ENCODE data around the gene RGS7.
"Not testable (repeated sequence)": the region's sequence is repeated elsewhere in the genome, so short reads cannot be mapped to it uniquely, and the experiment has no call there.

Gene RGS7

DNA sequence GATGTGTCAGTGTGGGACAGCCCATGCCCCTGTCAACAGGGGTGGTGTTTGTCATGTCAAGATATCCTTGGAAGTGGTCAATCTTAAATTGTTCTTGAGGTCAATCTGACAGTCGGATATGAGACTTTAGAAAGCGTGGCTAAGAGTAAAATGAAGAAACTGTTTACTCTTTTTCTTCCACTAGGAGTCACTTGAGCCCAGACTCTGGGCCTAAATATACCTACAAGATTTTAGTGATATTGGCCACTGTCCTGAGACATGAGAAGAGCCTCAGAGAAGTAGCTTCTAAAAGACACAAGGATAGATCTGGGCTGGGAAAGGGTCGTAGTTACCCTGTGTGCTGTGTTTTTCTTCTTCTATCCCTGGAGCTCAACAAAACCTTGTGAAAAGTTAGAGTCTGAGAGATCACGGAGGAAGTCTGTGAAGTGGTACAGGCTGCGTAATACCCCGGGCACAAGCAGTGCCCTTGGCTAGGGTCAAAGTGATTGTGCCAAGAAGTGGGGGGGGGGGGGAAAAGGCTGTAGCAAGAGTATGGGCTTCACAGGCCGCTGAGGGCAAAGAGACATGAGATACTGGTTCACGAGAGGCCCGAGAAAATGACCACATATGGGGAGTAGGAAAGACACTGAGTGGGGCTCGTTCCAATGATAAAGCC, 389.8 kb downstream of the RGS7 start:
- no peak for DNase-seq

DNA sequence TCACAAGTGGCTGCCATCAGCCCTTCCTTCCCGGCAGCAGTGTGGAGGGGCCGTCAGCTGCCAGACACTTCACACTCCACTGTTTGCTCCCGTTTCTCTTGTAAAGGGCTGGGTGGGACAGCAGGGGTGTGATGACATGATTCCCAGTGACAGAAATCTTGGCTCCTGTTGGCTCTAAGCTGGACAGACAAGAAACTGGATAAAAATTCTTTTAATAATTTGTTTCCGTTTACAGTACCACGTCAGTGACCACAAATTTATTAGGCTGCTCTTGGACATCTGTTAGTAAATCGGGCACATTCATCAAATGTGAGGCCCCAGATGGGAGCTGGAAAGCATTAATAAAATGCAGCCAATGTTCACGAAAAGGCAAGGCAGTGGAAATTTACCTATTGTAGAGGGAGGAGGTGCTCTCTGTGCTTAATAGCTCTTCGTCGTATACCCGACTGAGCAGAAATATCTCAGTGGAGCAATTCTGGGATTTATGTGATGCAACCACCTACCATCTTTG, 391.4 kb downstream of the RGS7 start:
- no peak for DNase-seq

DNA sequence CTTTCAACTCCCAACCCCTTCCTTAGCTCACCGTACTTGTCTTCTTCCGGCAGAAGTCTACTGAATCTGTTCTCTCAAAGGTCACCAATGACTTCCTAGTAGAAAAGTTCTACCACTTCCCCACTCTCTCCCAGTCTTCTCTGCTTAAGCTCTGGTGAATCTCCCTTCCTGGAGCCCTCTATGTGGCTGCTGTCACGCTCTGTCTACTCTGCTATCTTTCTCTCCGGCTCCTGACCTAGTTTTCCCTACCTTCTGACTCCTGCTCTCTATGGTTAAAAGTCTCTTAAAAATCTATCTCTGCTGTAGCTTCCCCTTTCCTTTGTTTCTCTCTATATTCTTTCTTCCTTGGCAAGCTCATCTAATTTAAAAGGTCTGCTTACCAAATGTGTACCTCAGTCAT, 394.9 kb downstream of the RGS7 start:
- no peak for DNase-seq

DNA sequence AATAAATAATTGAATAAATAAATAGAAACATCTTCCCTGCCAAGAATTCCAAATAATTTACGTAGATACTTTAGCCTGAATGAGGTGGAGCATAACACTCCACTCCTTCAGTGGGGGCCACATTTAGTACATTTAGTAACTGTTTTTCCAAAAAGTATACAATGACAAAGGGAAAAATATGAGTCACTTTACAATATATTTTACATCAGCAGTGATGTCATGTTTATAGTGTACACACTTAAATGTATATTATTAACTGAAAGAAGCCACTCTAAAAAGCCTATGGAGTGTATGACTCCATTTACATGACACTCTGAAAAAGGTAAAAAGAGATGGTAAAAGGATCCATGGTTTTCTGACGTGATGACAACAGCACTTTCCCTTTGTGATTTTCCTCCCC, 400.6 kb downstream of the RGS7 start:
- no peak for DNase-seq

DNA sequence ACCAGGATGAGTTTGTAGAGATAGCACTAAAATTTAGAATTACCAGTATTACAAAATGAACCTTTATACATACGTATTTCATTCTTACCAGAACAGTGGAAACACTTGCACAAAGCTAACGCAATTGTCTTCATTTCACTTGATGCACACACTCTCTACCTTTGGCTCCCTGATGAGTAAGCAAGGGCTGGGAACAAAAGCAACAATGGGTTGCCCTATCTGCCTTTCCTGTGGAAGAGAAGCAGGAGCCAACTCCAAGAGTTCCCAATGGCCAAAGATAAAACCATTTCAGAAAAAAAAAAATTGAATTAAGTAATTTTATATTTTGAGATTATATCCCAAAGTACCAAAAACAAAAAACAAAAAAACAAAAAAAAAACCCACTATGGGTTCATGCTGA, 401.0 kb downstream of the RGS7 start:
- DNase-seq: no peak

DNA sequence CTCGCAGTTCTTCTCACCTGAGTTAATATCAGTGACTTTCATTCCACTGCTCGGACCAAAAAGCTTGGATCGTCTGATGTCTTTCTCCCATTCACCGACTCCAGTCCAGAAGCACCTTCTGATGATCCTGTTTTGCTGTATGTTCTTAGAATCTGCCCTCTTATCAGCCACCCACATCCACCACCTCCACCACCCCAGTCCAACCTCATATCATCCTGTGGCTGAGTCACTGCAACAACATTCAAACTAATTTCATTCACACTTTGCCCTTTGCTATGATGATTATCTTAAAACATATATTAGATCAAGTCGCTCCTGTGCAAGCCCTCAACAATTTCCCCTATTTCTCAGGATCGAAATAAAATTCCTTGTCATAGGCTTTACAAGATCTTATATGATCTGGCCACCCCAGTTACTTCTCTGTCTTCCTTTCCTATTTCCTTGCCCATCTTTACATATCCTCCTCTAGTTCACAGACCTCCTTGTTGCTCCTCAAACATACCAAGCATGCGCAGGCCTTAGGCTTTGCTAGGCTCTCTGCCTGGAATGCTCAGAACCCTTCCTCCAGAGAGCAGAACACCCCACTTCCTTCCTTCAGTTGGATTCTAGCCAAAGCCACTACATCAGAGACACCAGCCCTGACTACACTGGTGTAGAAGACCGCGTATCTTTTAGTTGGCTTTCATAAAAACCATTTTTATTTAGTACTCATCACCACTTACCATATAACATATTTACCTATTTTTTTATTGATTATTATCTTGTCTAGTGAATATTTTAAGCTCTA, 409.4 kb downstream of the RGS7 start:
- DNase-seq: no peak

DNA sequence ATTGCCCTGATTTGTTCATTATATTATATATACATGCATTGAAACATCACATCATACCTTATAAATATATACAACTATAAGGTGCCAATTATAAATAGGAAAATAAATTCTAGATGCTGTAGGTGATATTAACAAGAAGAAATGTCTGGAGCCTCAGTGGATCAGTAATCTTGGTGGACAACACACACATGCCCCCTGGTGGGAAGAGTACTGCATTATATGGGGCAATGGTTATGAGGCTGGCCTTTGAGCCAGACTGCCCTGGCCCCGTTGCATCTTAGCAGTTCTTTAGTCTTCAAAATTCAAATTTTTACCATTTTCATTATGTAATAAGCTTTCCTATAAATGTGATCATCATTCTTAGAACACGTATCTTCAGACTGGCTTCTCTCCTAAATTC, 410.1 kb downstream of the RGS7 start:
- no peak for DNase-seq

DNA sequence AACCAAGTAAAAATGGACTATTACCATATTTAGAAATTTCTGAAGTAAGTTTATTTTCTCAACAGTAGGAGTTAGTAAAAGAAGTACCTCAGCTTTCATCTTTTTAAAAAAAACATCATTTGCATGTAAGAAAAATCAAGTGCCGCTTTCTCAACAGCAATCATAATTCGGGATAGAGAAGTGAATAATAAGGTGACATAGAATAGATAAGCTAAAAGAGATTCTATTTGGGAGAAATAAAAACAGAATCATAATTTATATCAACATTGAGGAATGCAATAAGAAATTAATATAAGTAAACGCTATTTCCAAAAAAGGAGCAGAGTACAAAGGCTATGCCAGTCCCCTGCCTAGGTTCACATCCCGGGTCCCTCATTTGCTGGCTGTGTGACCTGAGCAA, 414.1 kb downstream of the RGS7 start:
- no peak for DNase-seq

DNA sequence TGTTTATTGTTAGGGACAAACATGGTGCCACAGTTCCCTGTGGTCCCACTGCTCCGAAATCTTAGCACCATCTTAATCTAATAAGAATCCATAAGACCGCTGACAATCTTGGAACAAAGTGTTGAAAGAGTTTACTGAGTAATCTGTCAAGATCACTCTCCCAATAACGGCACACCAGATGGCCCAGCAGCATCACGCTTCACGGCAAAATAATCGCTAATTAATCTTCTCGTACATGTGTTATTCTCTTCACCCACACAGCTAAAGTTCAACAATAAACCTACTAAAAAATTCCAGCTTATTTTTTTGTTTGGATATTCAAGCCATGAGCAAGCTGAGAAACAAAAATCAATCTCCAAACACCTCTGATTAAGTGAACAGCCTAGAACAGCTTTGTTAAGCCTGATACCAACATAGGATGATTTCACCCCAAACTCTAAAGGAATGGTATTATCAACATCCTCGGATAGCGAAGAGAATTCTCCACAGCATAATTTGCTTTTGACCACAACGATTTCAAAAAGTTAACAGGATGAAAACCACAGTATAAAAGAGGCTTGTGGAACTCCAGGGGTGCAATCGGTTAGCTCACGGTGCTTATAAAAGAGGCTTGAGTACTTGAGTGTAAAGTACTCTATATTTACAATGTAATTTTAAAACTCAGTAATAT, 415.2 kb downstream of the RGS7 start:
- DNase-seq: no peak

DNA sequence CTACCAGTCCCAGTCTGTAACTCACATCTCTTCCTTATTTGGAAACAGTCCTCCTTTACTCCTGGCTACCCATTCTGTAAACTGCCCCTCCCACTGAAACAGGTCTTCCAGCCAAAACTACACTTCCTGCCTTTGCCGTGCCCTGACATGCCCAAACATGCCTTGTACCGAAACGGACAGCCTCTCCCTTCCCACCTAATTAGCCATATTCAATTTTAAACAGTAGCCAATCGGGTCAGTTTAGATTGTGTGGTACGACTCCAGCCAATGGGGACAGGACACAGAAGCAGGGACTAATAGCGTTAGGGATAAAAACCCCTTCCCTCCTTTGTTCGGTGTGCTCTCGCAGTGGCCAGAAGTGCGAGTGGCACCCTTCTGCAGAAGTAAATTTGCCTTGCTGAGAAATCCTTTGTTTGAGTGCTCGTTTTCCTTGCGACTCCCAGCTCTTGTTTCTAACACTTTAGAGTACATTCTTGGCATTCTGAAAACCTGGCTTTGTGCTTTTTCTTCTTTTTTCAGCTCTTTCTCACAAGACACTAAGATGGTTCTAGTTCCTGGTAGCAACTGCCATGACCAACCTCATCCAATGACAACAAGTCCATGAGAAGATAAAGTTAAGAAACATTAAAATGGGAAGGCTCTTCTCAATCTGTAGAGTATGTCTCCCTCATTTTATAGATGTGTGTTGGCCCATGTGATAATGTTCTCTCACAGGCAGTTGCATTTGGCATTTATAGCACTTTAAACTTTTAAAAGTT, 419.9 kb downstream of the RGS7 start:
- no peak for DNase-seq

DNA sequence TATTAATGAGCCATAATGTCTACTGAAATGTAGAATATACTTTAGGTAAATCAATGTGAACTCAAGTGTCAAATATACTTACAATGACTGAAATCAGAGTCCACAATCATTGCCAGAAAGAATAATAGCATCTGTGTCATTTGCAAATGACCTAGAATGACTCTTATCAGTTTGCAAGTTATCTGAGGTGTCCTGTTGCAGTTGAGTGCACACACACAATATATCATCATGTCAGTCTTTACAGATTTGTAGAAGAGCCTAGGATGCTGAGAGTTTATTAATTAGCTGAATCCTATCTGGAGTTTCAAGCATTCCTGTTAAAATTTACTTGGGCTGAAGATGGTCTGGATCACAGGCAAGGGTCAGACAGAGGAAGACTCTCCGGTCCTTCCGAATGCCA, 421.1 kb downstream of the RGS7 start:
- DNase-seq: no peak

DNA sequence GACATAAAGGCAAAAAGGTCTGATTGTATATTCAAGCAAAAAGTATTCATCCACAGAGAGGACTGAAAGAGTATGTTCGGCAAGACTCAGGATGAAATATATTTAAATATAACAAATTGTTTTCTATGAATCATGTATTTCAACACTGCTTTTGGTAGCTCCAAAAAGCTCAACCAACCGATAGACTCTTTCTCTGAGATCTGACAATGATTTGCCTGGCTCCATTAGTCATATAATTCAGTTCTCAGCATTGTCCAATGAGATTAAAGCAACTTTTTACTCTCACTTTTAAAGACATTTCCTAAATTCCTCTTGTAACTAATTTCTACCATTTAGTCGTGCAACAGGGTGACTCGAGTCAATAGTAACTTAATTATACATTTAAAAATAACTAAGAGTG, 426.0 kb downstream of the RGS7 start:
- no peak for DNase-seq

DNA sequence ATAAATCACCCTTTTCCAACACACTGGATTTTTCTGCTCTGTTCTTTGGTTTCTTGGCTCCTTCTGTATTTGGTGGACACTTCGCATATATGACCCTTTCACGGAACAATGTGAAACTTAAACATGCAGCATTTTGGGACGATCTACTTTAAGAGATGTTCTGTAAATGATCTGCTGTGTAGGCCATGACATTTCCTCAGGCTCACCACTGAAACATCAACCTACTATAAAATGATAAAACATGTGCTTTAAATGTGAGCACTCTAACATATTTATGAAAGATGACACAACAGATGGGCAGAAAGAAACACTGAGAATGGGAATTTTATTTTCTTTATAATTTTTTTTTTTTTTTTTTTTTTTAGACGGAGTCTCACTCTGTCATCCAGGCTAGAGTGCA, 428.7 kb downstream of the RGS7 start:
- DNase-seq: no peak

DNA sequence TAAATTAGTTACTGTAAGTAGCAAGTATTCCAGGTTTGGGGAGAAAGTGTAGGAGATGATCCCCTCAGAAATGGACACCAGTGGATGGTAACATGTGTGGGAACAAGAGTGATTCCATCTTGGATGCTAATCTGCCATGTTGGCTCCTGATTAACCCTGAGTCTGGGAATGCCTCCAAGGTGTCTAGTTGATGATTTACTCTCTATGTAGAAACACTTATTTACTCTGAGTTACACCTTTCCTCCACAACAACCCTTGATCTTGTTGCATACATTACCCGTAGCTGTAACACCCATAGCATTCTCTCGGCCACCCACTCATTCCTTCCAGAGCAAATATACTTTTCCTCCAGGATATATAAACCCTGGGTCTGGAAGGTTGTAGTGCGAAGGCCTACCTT, 429.2 kb downstream of the RGS7 start:
- no peak for DNase-seq

DNA sequence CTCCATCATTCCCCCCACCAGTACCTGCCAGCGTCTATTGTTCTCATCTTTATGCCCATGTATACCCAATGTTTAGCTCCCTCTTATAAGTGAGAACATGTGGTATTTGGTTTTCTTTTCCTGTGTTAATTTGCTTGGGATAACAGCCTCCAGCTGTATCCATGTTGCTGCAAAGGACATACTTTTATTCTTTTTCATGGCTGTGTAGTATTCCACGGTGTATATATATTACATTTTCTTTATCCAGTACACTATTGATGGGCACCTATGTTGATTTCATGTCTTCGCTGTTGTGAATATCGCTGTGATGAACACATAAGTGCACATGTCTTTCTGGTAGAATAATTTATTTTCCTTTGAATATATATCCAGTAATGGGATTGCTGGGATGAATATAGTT, 431.7 kb downstream of the RGS7 start:
- no peak for DNase-seq

DNA sequence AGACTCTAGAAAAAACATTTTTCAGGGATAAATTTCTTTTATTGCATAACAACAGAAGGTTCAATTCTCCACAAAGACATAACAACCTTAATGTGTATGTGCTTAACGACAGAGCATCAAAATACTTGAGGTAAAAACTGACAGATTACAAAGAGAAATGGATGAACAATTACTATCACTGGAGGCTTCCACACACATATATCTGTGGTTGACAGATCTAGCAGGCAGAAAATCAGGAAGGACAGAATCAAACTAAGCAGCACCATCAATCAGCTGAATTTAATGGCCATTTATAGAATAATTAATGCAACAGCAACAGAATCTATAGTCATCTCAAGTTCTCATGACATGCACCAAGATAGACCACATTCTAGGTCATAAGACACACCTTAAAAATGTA, 439.0 kb downstream of the RGS7 start:
- no peak for DNase-seq

DNA sequence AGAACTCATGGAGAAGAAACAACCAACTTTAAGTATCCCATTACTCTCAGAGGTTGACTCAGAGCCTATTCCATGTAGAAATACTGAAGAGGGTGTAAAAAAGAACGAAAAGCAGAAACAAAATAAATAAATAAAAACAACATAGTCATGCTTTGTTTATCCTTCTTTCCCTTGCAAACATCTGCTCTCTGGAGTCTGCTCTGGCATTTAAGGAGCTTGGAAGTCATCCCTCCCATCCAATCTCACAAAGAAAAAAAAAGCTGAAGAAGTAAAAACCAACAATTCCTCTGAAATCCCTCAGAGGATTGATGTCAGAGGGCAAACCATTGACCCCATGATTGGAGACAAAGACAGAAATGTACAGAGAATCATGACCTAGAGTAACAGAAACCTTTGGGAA, 442.5 kb downstream of the RGS7 start:
- no peak for DNase-seq

DNA sequence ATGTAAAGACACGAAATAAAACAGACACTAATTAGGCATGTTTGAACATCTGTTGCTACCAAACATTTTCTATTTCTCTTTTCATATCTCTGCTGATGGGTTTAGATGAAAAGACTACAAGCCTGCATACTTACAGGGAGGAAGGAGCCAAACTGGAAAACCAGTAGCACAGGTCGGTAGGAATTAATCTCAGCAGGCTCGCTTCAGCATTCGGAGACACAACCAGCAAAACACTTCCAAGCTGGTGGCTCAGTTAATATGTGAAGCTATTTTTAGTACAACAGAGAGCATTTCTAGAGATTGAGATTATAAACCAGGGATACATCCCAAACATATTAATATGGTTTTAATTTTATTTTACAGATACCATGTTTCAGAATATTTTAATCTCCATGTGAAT, 444.2 kb downstream of the RGS7 start:
- DNase-seq: no peak

DNA sequence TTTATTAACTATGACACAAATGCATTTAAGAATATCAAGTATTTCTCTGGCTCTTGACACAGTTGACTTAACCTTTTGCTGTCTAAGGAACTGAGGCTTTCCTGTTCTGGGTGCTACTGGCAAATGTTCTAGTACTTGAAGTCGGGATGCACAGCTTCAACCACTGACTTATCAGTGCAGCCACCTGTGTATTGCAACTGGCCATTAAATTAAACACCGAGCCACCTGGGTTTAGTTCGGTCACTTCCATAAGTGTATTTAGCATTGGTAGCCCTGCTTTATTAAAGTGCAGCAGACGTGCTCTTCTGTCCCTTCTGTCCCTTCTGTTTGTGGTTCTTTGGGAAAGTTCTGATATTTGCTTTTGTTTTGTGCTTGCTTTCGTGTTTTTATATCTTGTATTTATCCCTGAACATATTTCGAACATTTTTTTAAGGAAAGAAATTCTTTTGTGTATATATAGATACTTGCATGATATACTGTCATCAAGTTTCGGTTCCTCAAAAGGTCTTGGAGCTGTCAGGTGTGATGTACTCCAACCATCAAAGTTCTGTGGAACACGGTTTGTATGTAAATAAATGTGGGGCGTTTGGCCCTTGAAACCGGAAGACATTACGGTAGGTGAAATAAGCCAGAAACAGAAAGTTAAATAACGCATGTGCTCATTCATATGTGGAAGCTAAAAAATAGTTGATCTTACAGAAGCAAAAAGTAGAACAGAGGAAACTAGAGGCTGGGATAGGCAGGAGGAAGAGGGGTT, 447.1 kb downstream of the RGS7 start:
- DNase-seq: no peak

DNA sequence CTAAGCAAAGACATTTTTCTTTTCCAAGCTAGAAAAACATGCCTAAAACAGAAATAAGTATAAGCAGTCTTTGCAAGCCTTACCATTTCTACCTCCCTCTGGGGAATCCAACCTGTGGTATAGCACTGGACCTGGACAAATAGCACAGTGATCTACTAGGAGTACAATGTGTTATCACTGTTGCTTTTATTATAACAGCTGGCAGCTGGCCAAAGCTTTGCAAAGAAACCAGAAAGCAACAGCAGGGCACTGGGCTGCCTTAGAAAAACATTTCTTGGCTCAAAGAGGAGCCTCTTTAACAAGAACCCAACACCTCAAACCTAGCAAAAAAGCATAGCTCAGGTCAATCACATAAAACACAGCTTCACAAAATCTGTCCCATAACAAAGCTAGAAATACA, 450.5 kb downstream of the RGS7 start:
- no peak for DNase-seq

DNA sequence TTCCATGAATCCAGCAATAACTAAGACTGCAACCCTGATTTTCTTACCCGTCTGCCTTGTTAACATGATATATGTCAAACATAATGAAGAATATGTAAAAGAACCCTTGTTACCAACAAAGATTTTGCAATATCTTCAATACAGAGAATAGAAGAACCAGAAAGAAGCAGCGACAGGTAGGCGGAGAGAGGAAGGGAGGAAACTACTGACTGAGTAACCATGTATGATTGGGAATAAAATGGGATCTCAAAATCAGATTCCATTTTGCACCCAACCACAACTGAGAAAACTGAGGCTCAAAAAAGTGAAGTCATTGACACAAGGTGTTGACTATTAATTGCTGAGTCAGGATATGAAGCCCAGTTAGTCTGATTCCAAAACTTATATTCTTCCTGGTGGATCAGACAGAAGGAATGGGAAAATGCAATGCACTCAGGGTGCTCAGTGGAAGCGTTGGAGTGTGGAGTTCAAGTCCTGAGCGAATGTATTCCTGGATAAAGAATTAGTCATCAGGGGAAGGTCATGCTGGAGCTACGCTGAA, 451.7 kb downstream of the RGS7 start:
- no peak for DNase-seq

DNA sequence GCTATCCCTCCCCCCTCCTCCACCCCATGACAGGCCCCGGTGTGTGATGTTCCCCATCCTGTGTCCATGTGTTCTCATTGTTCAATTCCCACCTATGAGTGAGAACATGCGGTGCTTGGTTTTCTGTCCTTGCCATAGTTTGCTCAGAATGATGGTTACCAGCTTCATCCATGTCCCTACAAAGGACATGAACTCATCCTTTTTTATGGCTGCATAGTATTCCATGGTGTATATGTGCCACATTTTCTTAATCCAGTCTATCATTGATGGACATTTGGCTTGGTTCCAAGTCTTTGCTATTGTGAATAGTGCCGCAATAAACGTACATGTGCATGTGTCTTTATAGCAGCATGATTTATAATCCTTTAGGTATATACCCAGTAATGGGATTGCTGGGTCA, 461.6 kb downstream of the RGS7 start:
- DNase-seq: not testable (repeated sequence)

DNA sequence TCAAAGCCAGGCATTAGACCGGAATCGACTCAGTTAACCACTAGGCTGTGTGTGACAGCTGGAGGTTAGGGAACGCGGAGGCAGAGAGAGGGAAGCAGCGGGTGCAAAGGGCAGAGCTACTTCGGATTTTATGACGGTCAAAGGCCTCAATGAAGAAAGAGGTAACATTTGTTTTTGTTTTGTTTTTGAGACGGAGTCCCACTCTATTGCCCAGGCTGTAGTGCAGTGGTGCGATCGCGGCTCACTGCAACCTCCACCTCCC, 468.3 kb downstream of the RGS7 start:
- no peak for DNase-seq

Measured in GOT3 (cell line).